HT1080 (cell line): ENCODE data around the gene ARF1. TPM values are rescaled to one million over a fixed set of nuclear protein-coding genes. Genes with fewer than 3 reads are reported as not detected.

Source experiments
- DNase-seq: peaks from one replicate; pipeline ENCODE4 v3.0.0-alpha.2; 2015; ENCODE audit warnings: low read depth
- total RNA-seq: library from RNA; depleted of rRNA; stranded (reverse); fragments of >200 nt; shearing (Covaris generic); gene quantifications from 2 replicates; pipeline ENCODE4 v1.2.3, GENCODE V29; 2014

Gene ARF1
- total RNA-seq, 1 experiment from 2014 or later, result 355 TPM

GRCh38 chr1:228085287-228085951 lies 2.9 kb downstream of the ARF1 start:
- peak; percentile 61 for DNase-seq

DNA sequence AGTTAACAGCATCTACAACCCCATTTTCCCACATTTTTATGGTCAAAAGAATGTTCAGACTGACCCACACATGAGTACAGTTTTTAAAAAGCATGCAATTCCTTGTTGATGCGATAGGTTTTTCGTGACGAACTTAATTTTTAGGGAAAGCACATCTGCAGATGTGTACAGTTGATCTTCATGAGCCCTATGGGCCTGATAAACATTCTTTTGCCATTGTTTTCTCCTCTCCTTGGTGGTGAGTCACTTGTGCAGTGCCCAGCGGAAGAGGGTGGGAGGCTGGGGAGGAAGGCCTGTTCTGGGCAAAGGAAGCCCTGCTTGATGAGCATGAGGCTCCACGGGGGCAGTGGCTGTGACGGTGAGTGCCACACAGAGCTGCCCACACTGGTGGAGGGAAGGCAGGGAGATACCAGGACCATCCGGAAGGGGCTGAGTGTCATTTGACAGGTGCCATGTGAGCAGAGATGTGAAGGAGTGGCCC lies 5.3 kb downstream of the ARF1 start:
- peak; percentile 89 for DNase-seq

DNA sequence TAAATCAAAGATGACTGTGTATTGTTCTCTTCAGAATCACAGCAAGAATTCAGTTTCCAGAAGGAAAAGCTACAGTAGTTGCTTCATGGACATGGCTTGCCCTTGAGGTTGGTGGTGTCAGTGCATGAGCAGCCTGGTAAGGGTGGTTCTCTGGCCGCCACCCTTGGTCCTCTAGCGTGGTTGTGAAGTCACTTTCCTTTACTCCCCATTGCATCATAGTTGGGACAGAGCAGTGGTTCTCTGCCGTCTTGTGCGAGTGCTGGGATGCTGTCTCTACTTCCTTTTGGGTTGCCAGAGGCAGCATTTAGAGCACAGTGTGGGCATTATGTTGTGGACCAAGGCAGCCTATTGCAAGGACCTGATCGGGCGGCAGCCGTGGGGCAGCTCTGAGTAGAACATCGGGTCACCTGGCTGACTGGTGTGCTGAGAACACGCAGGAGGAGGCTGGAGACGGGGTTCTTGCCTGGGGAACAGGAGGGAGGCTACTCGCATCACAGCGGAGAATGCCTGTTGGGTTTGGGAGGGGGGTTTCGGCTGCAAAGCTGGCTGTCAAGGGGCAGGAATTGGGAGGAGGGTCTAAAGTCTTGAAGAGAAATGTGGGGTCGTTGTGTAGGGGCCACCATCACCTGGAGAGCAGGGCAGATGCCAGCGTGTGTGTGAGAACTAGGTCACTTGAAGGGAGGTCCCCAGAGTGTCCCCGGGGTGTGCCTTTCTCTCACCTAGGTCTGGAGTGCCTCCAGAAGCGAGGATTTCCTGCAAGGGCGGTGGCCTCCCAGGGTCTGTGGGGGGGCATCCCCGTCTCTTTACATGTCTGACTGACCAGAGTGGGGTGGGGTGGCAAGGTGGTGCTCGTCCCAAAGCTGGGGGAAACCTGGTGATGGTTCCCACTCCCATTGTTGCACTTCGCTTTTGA lies 6.3 kb downstream of the ARF1 start:
- DNase-seq, result no peak

- no peak for DNase-seq
Observed at GRCh38 chr1:228089519-228090380, 7.2 kb downstream of the ARF1 start.

GRCh38 chr1:228090613-228091081 lies 8.1 kb downstream of the ARF1 start:
- DNase-seq, result no peak

DNA sequence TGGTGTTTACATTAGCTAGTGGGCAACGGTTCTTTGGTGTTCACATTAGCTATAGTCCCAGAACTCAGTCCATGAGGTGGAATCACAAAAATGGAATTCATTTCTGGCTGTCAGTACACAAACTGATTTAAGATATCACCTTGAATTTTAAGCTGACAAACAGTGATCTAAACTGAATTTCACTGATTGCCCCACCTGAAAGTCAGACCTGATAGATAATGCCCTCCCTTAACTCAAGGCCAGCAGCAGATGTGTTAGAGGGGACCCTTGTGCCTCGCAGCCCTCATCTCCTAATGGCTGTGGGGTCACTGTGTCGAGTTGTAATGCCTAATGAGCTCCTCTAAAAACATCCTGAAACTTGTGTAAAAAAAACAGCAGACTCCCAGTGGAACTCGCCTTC lies 8.6 kb downstream of the ARF1 start:
- DNase-seq, result no peak

DNA sequence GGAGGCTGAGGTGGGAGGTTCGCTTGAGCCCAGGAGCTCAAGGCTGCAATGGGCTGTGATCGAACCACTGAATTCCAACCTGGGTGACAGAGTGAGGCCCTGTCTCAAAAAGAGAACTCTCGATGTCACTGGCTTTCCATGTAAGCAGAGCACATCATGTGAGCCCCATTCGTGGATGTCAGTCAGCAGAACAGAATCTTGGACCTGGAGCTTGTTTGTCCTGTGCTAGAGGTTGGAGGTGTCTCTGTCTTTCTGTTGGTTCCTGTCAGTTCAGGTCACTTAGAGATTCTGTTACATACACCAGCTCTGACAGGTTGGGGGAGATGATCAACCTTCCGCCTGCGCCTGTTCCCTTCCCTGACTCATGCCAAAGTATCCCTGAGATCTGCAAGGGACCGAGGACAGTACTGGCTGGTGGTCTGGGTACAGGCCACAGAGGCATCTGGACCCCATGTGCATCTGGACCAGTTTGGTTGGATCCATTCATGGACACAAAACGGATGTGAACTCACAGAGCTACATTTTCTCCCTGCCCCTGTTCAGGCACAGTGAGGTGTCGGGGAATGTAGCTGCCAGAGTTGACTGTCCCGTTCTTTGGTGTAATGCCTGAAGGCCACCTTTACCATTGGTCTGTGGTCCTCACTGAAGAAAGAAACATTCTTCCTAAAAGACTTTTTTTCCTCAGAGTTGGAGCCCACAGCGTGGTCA lies 10.0 kb downstream of the ARF1 start:
- DNase-seq, result no peak

- no peak for DNase-seq
Observed at GRCh38 chr1:228093050-228093906, 10.8 kb downstream of the ARF1 start.

DNA sequence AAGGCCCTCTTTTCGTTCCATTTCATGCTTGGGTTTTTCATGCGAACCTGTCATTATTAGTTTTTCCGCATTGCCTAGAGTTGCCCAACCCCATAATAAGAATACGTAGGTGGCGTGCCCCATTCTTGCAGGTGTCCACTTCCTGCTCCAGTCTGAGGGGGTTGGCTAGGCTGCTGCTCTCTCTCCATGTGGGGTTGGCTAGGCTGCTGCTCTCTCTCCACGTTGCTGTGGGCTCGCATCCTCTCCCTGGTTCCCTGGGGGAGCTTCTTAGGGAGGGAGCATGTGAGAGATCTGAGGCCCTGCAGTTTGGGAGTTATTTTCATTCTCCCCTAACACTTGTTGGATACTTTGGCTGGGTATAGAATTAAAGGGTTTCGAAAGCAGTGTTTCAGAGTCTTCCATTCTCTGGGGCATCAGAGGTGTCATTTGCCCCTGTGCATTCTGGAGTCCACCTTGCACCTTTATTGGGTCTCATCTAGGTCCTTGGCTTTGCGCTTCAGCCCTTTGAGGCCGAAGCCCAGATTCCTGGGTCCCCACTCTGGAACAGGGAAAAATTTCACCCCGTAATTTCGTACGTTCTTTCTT lies 12.0 kb downstream of the ARF1 start:
- DNase-seq, result no peak

GRCh38 chr1:228095161-228095560 lies 12.7 kb downstream of the ARF1 start:
- DNase-seq, result no peak

DNA sequence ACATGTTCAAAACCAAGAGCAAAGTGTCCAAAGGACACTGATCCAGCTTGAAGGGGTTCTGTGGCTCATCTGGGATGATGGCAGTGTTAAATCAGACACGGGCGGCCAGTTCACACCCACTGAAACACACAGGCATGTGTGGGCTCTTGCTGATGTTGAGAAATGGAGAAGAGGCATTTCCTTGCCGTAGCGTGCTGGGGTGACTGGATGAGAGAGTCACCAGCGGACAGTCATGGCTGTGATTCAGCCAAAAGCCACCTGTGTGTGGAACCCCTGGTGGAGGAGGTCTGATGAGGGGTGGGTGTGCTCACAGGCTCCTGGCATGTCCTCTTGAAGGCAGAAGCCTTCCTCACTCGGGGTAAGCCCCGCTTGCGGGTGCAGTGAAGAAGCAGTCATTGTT lies 13.4 kb downstream of the ARF1 start:
- DNase-seq, result no peak

GRCh38 chr1:228096416-228097332 lies 14.2 kb downstream of the ARF1 start:
- no peak for DNase-seq

GRCh38 chr1:228097333-228098081 lies 15.0 kb downstream of the ARF1 start:
- no peak for DNase-seq

GRCh38 chr1:228098323-228098931 lies 15.9 kb downstream of the ARF1 start:
- no peak for DNase-seq

- DNase-seq, result no peak
Observed at GRCh38 chr1:228099331-228099732, 16.8 kb downstream of the ARF1 start.

DNA sequence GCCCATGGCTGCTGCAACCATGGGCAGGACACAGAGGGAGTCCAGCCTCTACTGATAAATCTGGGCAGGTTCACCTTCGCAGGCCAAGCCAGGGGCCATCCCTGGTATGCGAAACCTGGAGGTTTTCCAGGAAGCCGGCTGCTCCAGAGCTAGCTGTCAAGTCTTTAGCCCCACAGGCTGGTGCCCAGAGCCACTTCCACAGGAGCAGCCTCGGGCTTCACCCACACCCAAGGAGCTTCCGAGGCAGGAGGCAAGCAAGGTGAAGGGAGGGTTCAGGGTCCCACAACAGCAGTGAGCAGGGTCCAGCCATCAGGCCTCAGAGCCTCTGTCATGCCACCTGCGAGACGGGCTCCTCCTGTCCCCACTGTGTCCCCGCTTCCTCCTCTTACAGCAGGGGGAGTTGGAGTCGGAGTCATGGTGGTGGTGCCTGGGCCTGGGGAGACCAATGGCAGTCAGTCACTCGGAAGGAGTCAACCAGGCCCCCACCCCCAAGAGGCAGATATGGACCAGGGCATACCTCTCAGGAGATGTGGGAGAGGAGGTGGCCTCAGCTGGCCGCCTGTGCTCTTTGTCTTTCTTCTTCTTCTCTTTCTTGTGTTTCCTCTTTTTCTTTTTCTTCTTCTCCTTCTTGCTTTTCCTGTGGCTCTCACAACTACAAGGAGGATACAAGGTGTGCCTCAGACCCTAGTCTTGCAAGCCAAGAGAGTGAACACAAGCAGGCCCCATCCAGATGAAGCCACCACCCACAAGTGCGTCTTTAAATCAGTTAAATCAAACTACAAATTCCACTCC lies 18.5 kb downstream of the ARF1 start:
- DNase-seq, result no peak
